OCI-LY1 (cell line): ENCODE measurements around the gene SCARB2.

Experiments used
- H2AFZ ChIP-seq: fragments of 200-600 bp; sonication (generic), shearing (Covaris generic); 2 replicates; pipeline ENCODE4 v1.6.0; 2014; ENCODE audit warnings: antibody characterized with exemption, mild to moderate bottlenecking, low read length
- H3F3A ChIP-seq: fragments of 200-600 bp; sonication (generic), shearing (Covaris generic); 2 replicates; pipeline ENCODE4 v1.6.0; 2014; ENCODE audit warnings: mild to moderate bottlenecking, antibody characterized with exemption, low read length, moderate library complexity; ENCODE audit not compliant: insufficient read depth
- H3K27ac ChIP-seq: fragments of 200-600 bp; sonication (generic); 2 replicates; pipeline ENCODE4 v1.5.1; 2014; ENCODE audit warnings: low read length, mixed run types, mild to moderate bottlenecking, low read depth; ENCODE audit not compliant: poor library complexity, severe bottlenecking
- H3K27me3 ChIP-seq: fragments of 200-600 bp; sonication (generic); 2 replicates; pipeline ENCODE4 v1.6.0; 2014; ENCODE audit warnings: antibody characterized with exemption, mild to moderate bottlenecking, low read length, moderate library complexity; ENCODE audit not compliant: insufficient read depth
- H3K36me3 ChIP-seq: fragments of 200-600 bp; sonication (generic); 2 replicates; pipeline ENCODE4 v1.6.1; 2014; ENCODE audit warnings: mild to moderate bottlenecking, antibody characterized with exemption, low read length, moderate library complexity, mixed read lengths; ENCODE audit not compliant: insufficient read depth
- H3K4me1 ChIP-seq: fragments of 200-600 bp; sonication (generic); 2 replicates; pipeline ENCODE4 v1.5.1; 2014; ENCODE audit warnings: mild to moderate bottlenecking, low read length, moderate library complexity; ENCODE audit not compliant: insufficient read depth, severe bottlenecking
- H3K4me2 ChIP-seq: fragments of 200-600 bp; sonication (generic), shearing (Covaris generic); 2 replicates; pipeline ENCODE4 v1.6.1; 2014; ENCODE audit warnings: low read length
- H3K4me3 ChIP-seq: fragments of 200-600 bp; sonication (generic); 2 replicates; pipeline ENCODE4 v1.5.1; 2014; ENCODE audit warnings: low read length, low read depth, mild to moderate bottlenecking, mixed read lengths; ENCODE audit not compliant: poor library complexity, severe bottlenecking
- H3K79me2 ChIP-seq: fragments of 200-600 bp; shearing (Covaris generic); 2 replicates; pipeline ENCODE4 v1.6.1; 2016; ENCODE audit warnings: mixed run types, low read length, mixed read lengths; ENCODE audit not compliant: insufficient read depth
- H3K9ac ChIP-seq: fragments of 200-600 bp; sonication (generic), shearing (Covaris generic); 2 replicates; pipeline ENCODE4 v1.6.1; 2014; ENCODE audit warnings: mild to moderate bottlenecking, low read length, mixed read lengths
- H3K9me2 ChIP-seq: fragments of 200-600 bp; sonication (generic), shearing (Covaris generic); 2 replicates; pipeline ENCODE4 v1.6.1; 2014; ENCODE audit warnings: low read depth, mild to moderate bottlenecking, low read length, mixed read lengths
- H3K9me3 ChIP-seq: fragments of 200-600 bp; shearing (Covaris generic); 2 replicates; pipeline ENCODE4 v1.6.1; 2014; ENCODE audit warnings: low read length, mixed read lengths
- H4K20me1 ChIP-seq: fragments of 200-600 bp; sonication (generic), shearing (Covaris generic); 2 replicates; pipeline ENCODE4 v1.6.0; 2016; ENCODE audit warnings: mild to moderate bottlenecking, low read length; ENCODE audit not compliant: insufficient read depth
- EZH2 ChIP-seq: fragments of 200-600 bp; sonication (generic), shearing (Covaris generic); IDR thresholded peaks from 2 replicates; pipeline ENCODE4 v1.8.0; 2017; ENCODE audit warnings: borderline replicate concordance, mixed run types, mild to moderate bottlenecking, antibody characterized with exemption, low read length, moderate library complexity, mixed read lengths
- TF ChIP-seq, protein P1 (sequence below): fragments of 200-600 bp; sonication (generic), shearing (Covaris generic); IDR thresholded peaks from 2 replicates; pipeline ENCODE4 v1.5.1; 2017; ENCODE audit warnings: mild to moderate bottlenecking, antibody characterized with exemption, low read length, moderate library complexity, mixed read lengths

Gene SCARB2

DNA sequence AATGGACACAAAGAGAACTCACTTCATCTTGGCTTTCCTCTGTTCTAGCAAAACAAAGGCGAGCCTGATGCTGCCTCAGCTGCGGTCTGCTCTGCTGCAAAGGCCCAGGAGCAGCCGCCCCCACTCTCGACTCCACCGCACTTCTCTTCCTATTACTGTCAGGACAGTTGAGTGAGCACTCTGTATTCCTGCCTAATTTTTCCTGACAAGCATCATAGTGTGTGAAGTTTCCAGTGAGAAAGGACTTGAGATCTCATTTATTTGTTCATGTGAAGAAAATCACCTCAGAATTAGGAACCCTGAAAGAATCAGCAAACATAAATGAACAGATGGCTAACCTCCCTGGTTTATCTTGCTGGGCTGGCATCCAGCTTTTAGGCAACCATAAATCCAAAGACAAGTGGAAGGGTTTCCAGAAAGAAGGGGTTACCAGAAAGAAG lies 15.6 kb downstream of the SCARB2 start:
- Histone ChIP-seq H3K4me3 (peak overlapping the region; percentile 10), H3K9me3 (no peaks in the 10 kb centered on the region), H3F3A (no peaks in the 10 kb centered on the region), H4K20me1 (no peaks in the 10 kb centered on the region), H3K4me1 (peaks cover 63% of the 10 kb centered on the region), H3K36me3 (no peaks in the 10 kb centered on the region), H3K79me2 (no peaks in the 10 kb centered on the region), H3K9me2 (no peaks in the 10 kb centered on the region), H3K27me3 (no peaks in the 10 kb centered on the region), H3K4me2 (peak overlapping the region; percentile 43; the same call in 1 of the 2 replicates), H3K9ac (no peak overlapping the region; the same call in 1 of the 2 replicates), H3K27ac (peak overlapping the region; percentile 80), H2AFZ (no peak overlapping the region)
- no peak for TF ChIP-seq EZH2
- TF ChIP-seq, protein P1, sequence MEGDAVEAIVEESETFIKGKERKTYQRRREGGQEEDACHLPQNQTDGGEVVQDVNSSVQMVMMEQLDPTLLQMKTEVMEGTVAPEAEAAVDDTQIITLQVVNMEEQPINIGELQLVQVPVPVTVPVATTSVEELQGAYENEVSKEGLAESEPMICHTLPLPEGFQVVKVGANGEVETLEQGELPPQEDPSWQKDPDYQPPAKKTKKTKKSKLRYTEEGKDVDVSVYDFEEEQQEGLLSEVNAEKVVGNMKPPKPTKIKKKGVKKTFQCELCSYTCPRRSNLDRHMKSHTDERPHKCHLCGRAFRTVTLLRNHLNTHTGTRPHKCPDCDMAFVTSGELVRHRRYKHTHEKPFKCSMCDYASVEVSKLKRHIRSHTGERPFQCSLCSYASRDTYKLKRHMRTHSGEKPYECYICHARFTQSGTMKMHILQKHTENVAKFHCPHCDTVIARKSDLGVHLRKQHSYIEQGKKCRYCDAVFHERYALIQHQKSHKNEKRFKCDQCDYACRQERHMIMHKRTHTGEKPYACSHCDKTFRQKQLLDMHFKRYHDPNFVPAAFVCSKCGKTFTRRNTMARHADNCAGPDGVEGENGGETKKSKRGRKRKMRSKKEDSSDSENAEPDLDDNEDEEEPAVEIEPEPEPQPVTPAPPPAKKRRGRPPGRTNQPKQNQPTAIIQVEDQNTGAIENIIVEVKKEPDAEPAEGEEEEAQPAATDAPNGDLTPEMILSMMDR: no peak

DNA sequence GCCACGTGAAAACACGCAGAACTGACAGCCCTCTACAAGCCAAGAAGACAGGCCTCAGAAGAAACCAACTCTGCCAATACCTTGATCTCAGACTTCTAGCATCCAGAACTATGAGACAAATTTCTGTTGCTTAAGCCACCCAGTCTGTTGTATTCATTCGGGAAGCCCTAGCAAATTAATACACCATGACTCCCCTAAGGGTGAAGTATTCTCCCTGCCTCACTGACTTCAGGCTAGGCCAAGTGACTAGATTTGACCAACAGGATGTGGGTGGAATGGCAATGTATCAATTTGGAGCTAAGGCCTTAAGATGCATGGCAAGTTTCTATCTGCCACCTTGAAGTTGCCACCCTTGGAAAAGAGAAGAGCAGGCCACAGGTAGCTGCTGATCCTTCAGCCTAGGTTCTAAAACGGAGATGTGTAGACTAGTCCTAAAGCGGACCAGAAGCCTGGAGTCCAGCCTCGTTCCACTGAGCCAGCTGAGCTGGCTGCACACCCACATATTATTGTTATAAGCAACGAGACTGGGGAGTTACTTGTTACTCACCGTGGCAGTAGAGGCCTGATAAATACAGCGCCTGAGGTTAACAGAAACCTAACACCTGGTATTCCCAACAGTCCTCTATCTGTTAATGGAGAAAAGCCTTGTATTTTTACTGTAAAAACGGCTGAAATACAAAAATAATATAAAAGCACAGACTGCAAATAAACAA lies 16.4 kb downstream of the SCARB2 start:
- Histone ChIP-seq H3K79me2 (no peaks in the 10 kb centered on the region), H3K9me3 (no peaks in the 10 kb centered on the region), H3K9ac (no peak overlapping the region), H3K4me3 (no peak overlapping the region), H3F3A (no peaks in the 10 kb centered on the region), H4K20me1 (no peaks in the 10 kb centered on the region), H3K4me1 (peaks cover 63% of the 10 kb centered on the region), H3K27me3 (no peaks in the 10 kb centered on the region), H3K4me2 (no peak overlapping the region), H3K9me2 (no peaks in the 10 kb centered on the region), H3K36me3 (0 out of 2 replicates have a peak, but pooled peaks cover 2% of the 10 kb centered on the region), H3K27ac (peak overlapping the region; percentile 80), H2AFZ (no peak overlapping the region)
- TF ChIP-seq, protein P1: no peak
- no peak for TF ChIP-seq EZH2

DNA sequence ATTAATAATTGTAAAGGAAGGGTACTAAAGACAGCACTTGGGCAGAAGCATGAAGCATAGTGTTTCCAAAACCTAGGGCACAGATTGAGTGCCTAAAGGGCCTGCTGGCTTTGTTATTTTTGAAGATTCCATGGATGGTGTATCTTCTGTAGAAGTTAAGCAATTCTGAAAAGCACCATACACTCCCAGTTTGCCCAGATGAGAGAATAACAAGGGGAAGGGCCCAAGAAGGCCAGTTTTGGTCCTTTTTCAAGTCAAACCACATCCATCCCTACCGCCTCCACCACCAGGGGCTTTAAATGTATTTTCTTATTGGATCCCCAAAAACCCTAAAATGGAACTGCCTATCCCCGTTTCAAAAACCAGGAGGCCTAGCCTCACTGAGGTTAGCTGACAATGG lies 17.2 kb downstream of the SCARB2 start:
- H4K20me1 ChIP-seq: no peaks in the 10 kb centered on the region
- peaks cover 63% of the 10 kb centered on the region for H3K4me1 ChIP-seq
- H3K4me2 ChIP-seq: no peak overlapping the region
- no peak overlapping the region for H3K27ac ChIP-seq
- no peak overlapping the region for H3K4me3 ChIP-seq
- H3K9me3 ChIP-seq: no peaks in the 10 kb centered on the region
- H3K9ac ChIP-seq: no peak overlapping the region
- no peaks in the 10 kb centered on the region for H3F3A ChIP-seq
- no peaks in the 10 kb centered on the region for H3K9me2 ChIP-seq
- TF ChIP-seq EZH2: no peak
- TF ChIP-seq, protein P1: no peak
- no peaks in the 10 kb centered on the region for H3K27me3 ChIP-seq
- no peak overlapping the region for H2AFZ ChIP-seq
- 0 out of 2 replicates have a peak, but pooled peaks cover 5% of the 10 kb centered on the region for H3K36me3 ChIP-seq
- H3K79me2 ChIP-seq: no peaks in the 10 kb centered on the region
